HG03135 (cell line): ENCODE data around the gene TMEM63C.

Source experiments
- ATAC-seq: cut with Tn5 transposase; IDR thresholded peaks from one replicate; pipeline ENCODE4 v1.9.1; 2021; ENCODE audit warnings: mild to moderate bottlenecking, moderate library complexity; ENCODE audit not compliant: unreplicated experiment

Gene TMEM63C

GRCh38 chr14:77194706-77195105 is 13.1 kb downstream of the TMEM63C start:
- no peak for ATAC-seq

- ATAC-seq, result no peak
Measured at GRCh38 chr14:77195766-77196165, 14.2 kb downstream of the TMEM63C start.

DNA sequence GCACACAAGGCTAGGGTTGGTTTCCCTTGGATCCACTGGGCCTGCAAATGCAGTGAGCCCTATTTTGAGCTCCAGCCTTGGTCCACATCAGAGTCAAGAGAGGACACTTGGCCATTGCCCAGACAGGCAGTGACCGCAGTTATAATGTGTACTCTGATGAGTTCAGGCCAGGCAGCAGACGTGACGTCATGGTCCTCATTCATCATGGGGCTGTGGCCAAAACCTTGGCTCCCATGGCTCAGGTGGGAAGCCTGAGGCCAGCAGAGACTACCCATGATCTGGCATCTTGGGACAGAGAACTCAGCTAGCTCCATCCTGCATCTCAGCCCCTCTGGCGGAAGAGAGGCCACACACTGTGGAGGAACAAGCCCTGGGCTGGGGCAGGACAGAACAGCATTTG is 16.4 kb downstream of the TMEM63C start:
- ATAC-seq, result no peak

- ATAC-seq, result no peak
Measured at GRCh38 chr14:77198561-77198960, 17.0 kb downstream of the TMEM63C start.

- ATAC-seq, result no peak
Measured at GRCh38 chr14:77199590-77199989, 18.0 kb downstream of the TMEM63C start.

DNA sequence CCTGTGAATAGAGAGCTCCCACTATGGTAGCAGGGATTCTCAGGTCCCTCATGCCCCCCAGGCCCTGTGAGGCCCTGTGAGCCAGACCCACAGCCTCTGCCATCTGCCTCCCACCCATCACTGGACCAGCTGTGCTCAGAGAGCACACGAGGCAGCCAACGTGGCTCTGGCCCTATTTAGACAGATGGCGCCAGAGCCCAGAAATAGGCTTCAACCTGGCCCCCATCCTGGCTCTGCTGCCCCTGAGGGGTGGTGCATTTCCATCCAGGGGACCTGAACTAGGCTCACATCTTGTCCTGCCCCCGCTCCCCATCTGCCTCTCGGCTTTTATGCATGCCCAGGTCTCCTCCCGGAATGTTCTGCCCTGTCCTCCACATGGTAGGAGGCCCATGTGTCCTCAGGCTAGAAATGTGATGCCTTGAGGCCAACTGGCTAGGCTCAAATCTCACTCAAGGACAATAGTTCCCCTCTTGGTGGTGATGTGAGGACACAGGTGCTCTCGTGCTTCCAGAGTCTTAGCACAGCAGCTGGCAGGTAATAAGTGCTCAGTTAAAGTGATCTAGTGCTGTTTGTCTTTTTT is 18.9 kb downstream of the TMEM63C start:
- ATAC-seq, result no peak

- no peak for ATAC-seq
Measured at GRCh38 chr14:77201696-77202095, 20.1 kb downstream of the TMEM63C start.

- ATAC-seq, result no peak
Measured at GRCh38 chr14:77203611-77204458, 22.2 kb downstream of the TMEM63C start.

GRCh38 chr14:77204459-77204771 is 22.8 kb downstream of the TMEM63C start:
- no peak for ATAC-seq

DNA sequence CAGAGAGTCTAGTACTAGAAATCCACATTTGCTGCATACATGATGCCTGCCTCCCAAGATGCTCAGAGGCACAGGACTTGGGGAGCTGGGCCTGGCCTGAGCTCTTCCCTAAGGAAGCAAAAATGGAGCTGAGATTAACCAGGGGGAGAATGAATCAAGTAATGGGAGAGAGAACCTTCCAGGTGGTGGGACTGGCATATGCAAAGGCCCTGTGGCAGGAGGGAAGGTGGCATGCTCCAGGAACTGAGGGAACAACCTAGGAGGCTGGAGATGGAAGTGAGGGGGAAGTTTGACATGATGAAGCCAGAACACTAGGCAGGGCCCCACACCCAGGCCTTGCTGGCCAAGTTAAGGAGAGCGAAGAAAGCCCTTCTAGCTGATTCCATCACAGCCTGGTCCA is 23.3 kb downstream of the TMEM63C start:
- ATAC-seq, result no peak

- no peak for ATAC-seq
Measured at GRCh38 chr14:77205566-77205965, 24.0 kb downstream of the TMEM63C start.

- ATAC-seq, result no peak
Measured at GRCh38 chr14:77206261-77206824, 24.7 kb downstream of the TMEM63C start.

GRCh38 chr14:77206877-77207389 is 25.3 kb downstream of the TMEM63C start:
- ATAC-seq, result no peak

DNA sequence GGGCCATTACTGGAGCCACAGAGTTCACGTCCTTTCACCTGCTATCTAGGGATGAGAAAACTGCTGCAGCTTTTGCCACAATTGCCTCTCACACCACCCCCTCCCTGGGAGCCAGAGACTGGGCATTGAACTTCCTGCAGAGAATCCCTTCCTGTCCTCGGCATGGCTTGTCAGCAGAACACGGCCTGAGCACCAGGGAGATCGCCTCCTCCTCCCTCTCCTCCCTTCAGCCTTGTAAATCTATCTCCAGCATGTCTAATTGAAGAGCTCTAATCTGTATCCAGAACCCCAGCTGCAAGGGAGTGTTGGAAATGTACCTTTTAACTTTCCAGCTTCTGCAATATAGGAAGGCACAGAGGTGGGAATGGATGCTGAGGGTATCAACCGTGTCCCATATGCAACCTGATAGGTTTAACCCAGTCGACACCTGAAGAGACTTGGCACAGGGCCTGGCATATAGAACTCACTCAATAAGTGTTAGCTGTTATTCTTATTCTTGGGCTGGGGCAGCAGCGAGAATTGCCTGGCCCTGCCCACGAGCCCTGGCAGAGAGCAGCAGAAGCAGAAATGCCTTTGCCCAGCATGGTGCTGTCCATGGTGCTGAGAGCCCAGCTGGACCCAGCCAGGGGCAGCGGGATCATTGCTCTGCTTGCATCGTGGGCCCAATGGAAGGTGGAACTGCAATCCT is 26.8 kb downstream of the TMEM63C start:
- ATAC-seq, result no peak

- no peak for ATAC-seq
Measured at GRCh38 chr14:77208979-77209318, 27.4 kb downstream of the TMEM63C start.

DNA sequence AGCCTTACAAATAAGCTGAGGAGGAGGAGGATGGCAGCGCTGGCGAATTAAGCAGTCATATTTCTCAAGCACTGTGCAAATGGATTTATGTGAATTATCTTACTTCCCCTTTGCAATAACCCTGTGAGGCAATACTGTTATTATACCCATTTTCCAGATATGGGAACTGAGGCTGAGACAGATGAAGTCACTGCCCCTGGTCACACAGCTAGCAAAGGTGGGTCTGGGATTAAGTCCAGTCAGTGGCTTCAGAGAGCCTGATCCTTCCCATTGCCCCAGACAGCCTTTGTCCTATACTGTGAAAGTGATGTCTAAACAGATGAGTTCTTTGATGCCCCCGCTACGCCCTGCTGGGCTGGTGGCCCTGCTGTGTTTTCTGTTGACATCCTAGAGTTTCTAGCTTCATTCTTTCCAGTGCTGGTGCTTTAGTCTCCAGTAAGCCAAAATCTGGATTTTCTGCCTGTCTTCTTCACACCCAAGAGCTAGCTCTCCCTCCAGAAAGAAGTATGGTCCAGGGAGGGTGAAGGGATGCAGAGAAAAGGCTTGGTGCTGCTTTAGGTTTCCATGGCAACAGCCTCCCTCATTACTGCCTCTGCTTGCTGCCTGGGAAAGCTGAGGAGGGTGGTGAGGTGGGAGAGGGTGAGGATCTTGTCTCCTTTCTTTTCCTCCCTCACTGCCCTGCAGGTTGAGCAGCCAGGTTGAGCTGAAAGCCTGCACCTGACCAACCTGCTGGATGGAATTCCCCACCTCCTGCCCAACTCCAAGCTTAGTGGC is 30.7 kb downstream of the TMEM63C start:
- no peak for ATAC-seq

- ATAC-seq, result peak; percentile 60
Measured at GRCh38 chr14:77212943-77213678, 31.5 kb downstream of the TMEM63C start.

DNA sequence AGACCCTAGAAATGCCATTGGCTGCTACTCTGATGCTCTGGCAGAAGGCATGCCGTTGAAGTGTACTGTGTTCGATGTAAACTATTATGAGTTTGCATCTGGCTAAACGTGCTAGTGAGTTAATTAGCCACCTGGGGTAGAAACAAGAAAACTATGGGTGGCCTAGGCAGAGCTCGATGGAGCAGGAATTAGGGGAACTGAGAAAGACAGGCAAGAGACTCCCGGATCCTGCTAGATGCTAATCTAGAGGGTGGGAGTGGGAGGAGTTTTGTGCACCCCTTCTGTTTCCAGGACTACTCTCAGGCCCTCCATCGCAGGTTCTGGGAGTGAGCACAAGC is 32.0 kb downstream of the TMEM63C start:
- ATAC-seq, result no peak

DNA sequence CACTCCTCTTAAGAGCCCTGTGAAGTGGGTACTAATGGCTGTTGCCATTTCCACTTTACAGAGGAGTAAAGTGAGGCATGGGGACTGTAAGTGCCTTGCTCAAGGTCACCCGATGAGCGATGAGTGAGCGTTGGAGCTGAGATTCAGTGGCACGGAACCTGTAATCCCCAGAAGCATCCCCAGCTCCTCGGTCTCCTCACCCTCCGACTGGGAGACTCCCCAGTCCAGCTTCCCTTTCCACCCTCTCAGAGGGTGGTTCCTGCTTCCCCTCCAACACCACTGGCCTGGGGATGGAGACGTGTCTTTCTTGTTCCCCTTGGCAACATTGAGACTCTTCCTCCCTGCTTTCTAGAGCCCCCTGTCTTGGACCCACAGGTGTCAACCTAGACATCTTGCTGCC is 32.6 kb downstream of the TMEM63C start:
- no peak for ATAC-seq

DNA sequence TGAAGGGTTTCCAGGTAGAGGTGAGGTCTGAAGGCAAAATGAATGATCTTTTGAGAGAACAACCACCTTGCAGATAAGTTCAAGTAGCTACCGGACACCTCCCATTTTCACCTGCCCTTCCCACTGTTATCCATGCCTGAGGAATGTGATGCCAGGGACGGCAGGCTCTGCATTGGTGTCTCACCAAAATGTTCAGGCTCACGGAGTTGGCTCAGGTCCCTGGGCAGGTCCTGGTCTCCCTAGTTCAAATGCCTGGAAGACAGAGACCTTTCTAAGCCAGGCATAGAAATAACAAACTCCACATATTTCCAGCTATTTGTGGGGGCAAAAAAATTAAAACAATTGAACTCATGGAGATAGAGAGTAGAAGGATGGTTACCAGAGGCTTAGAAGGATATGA is 36.0 kb downstream of the TMEM63C start:
- ATAC-seq, result no peak
